GM20000 (cell line): ENCODE results near the gene KIF2A.

Experiments
- DNase-seq: peaks from one replicate; pipeline ENCODE4 v3.0.0; 2012; ENCODE audit warnings: low spot score
- TF ChIP-seq, protein P1 (sequence below): IDR thresholded peaks from 2 replicates; pipeline ENCODE4 v1.5.1; 2012; ENCODE audit warnings: mild to moderate bottlenecking, control low read depth; ENCODE audit errors: extremely low read depth, missing control alignments

The KIF2A gene

DNA sequence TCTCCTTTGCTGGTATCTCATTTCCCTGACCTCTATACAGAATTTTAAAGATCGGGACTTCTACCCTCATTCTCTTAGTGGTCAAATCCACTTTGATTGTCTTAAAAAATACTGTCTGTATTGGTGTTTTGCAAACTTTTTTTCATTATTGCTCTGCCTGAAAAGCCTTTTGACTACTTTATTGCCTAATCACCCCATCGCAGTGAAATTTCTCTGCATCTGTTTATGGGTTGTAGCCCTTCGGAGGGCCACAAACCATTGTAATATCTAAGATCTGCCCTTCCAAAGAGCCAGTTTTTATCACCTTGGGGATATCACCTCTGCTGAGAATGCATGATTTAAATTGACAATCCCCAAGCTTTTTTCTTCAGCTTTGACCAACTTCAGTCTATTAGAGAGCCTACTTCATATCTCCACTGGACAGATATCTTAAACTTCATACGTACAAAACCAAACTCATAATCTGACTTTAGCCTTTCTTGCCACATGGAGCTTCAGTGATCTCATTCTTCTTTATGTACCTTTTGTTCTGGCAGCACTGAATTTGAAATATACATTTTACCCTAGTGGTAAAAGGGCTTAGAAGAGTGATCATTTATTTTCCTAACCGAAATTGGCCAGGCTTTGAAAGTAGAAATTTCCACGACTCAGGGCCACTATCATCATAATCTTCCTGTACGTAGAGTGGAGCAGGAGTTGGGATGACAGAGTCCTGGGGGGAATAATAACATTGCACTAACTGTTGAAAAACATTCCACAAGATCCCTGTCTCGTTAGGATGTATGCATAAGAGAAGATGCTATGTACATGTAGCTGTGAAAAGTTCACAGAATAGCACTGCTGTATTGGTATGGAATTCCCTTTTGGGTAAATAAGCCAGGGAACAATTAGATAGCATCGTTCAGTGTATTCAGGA is 21.4 kb downstream of the KIF2A start:
- TF ChIP-seq, protein P1, sequence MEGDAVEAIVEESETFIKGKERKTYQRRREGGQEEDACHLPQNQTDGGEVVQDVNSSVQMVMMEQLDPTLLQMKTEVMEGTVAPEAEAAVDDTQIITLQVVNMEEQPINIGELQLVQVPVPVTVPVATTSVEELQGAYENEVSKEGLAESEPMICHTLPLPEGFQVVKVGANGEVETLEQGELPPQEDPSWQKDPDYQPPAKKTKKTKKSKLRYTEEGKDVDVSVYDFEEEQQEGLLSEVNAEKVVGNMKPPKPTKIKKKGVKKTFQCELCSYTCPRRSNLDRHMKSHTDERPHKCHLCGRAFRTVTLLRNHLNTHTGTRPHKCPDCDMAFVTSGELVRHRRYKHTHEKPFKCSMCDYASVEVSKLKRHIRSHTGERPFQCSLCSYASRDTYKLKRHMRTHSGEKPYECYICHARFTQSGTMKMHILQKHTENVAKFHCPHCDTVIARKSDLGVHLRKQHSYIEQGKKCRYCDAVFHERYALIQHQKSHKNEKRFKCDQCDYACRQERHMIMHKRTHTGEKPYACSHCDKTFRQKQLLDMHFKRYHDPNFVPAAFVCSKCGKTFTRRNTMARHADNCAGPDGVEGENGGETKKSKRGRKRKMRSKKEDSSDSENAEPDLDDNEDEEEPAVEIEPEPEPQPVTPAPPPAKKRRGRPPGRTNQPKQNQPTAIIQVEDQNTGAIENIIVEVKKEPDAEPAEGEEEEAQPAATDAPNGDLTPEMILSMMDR, result no peak

DNA sequence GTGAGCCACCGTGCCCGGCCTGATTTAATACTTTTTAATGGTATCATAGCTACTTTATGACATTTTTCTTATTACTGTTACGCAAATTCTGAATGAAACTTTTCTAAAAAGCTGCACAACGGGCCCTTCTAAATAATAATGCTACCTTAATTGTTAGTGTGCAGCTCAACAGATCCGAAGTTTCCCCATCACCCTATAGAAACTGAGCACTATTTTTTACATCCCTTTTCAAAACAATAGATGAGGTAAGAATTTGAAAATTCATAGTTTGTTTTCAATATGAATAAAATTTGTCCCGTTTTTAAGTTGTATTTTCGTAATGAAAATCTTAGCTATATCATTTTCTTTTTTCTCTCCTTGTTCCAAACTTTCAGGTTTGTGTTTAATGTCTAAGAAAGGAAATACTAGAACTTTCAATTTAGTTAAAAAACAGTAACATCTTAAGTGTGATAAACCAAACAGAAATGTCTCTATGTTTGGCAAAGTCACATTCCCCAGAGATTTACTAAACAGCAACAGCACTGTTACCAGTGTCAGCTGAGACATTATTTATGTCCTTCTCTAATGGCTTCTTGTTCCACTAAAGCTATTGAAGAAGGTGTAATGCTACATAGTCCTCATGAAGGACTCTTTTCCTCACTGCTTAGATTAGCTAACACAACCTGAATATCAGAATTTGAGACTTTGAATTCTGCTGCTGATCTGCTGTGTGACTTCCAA is 22.9 kb downstream of the KIF2A start:
- DNase-seq, result no peak
- TF ChIP-seq, protein P1, result no peak

More for the DNA sequence above, 21.4 kb downstream of the KIF2A start:
- DNase-seq, result no peak

DNA sequence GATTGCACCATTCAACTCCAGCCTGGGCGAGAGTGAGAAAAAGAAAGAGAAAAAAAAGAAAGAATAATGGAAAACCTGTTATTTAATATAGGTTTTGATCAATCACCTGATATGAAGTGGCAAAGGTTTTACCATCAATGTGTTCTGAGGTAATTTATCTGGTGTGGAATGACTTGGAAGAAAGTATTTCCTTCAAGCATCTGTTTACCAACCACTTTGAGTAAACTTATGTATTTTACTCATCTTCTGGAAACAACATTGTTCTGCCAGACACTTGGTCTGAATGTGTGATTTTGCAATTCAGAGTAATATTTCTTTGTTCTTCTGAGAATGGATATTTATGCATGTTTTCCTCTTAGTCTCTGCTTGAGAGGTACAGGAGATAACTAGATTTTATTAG is 24.3 kb downstream of the KIF2A start:
- DNase-seq, result no peak
- TF ChIP-seq, protein P1, result no peak

DNA sequence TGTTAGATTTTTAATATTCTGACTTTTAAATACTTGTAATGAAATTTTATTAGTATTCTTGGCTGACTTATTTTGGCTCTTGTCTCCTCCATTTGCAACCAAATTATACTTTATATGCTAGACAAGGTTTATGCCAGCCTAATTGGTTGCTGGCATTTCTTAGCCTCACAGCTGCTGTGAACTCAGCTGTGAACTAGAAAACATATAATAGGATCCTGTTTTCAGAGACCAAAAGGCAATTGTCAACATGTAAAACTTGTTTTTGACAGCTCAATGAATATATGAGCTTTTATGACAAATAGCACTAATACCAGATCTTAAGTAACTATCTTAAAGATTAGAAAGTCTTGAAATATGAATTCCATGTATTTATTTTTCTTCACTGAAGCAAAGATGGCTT is 25.9 kb downstream of the KIF2A start:
- TF ChIP-seq, protein P1, result no peak
- no peak for DNase-seq

DNA sequence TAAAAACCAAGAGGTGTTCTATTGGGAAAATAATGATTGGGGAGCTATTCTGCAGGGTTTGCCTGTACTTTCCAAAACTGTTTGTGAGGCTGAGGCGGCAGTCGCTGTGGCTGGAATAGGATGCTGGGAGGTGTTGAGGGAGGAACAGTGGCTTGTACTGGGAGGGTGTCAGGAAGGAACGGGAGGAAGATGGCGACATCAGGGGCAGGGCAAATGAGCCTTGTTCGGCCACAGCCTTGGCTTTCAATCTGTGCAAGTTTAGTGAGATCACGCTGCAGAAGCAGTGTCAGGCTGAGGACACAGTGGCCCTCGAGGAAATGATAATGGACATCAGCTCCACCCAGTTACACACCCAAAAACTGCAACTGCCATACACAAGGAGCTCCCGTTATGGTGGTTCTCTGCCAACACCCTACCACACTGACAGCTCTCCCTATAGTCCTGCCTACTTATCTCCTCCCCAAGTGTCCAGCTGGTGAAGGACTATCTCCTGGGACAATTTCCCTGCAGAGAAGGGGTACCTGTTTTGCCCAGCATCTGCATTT is 27.3 kb downstream of the KIF2A start:
- DNase-seq, result no peak
- TF ChIP-seq, protein P1, result no peak

DNA sequence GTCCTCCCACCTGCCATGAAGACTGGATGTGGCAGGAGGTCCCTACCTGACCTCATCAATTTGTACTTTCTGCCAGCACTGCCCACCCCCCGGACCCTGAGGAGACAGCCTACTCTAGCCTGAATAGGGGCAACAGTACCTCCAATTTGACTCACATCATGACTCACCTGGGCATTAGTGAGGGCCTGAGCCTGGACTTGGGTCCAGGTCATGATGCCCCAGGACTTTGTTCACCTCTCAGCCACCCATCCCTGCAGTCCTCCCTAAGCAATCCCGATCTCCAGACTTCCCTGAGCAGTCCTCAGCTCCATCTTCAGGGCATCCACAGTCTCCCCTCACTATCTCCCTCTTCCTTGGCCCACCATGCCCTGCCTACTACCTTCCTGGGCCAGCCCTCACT is 28.1 kb downstream of the KIF2A start:
- TF ChIP-seq, protein P1, result no peak
- no peak for DNase-seq

DNA sequence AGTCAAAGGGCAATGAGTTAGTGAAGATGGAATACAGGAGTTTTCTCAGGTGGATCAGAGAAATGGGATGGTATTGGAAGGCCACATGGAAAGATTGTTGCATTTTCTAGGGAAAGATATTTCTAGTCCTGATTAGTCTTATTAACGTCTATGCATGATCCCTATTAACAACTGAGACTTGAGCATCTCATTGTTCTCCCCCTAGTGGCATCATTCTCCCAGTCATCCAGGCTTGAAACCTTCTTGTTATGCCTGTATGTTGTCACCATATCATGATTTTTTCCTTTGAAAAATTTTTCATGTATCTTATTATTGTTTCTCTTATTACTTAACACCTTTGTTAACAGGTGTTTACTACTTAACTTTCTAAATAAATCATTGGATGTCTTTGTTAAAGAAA is 34.4 kb downstream of the KIF2A start:
- no peak for DNase-seq
- TF ChIP-seq, protein P1, result no peak
